ENCODE measurements around the gene DHCR24. TPM values are rescaled to one million over a fixed set of nuclear protein-coding genes. Genes with fewer than 3 reads are reported as not detected.

Gene DHCR24
- total RNA-seq, 1 donor from 2014 or later = 96.4 TPM

DNA sequence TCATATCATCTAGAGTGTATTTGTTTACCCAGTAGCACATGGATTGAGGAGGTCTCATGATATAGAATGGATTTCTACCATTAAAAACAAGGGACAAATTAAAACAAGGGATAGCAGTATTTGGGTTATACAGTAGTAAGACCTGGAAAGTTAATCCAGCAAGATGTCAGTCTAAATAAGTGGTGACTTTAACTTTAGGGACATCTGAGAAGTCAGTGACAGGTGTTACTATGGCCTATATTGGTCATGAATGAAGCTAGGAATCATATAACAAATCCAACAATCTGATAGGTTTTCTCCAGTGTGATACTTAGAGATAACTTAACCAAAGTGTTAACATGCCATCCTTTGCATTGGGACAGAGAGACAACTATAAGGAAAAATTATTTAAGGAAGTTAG, 42.7 kb upstream of the DHCR24 start:
- H3K4me1 Mint-ChIP-seq = peaks cover 34% of the 10 kb centered on the region
- H3K4me3 Mint-ChIP-seq = no peak overlapping the region
- TF ChIP-seq, protein P1, sequence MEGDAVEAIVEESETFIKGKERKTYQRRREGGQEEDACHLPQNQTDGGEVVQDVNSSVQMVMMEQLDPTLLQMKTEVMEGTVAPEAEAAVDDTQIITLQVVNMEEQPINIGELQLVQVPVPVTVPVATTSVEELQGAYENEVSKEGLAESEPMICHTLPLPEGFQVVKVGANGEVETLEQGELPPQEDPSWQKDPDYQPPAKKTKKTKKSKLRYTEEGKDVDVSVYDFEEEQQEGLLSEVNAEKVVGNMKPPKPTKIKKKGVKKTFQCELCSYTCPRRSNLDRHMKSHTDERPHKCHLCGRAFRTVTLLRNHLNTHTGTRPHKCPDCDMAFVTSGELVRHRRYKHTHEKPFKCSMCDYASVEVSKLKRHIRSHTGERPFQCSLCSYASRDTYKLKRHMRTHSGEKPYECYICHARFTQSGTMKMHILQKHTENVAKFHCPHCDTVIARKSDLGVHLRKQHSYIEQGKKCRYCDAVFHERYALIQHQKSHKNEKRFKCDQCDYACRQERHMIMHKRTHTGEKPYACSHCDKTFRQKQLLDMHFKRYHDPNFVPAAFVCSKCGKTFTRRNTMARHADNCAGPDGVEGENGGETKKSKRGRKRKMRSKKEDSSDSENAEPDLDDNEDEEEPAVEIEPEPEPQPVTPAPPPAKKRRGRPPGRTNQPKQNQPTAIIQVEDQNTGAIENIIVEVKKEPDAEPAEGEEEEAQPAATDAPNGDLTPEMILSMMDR (IDR thresholded peaks at IDR 0.05; ENCODE audit: unreplicated experiment) = no peak
- no peak overlapping the region for H3K27ac Mint-ChIP-seq
- no peak for DNase-seq (ENCODE audit: low spot score in 2 of 2, unreplicated experiment in 2 of 2)
- peaks cover 4% of the 10 kb centered on the region for H3K36me3 Mint-ChIP-seq
- no peaks in the 10 kb centered on the region for H3K27me3 Mint-ChIP-seq (ENCODE audit: low read depth)
- peaks cover 14% of the 10 kb centered on the region for H3K9me3 Mint-ChIP-seq

DNA sequence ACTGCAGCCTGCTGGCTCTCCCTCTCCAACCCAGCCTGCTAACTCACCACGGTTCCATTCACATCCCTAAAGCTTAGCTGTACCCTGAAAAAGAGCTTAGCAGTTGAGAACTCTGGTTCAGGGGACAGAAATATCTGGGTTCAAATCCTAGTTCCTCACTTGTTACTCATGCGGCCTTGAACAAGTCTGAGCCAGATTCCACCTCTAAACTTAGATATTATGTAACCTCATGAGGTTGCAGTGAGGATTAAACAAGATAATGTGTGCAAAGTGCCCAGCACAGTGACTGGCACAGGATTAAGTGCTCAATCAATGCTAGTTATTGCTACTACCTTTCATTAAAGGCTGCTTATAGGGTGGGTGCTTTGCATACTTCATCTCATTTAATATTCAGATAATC, 41.3 kb upstream of the DHCR24 start:
- Mint-ChIP-seq H3K36me3 (no peaks in the 10 kb centered on the region), H3K4me3 (no peak overlapping the region), H3K27me3 (ENCODE audit: low read depth) (no peaks in the 10 kb centered on the region), H3K4me1 (peaks cover 27% of the 10 kb centered on the region), H3K9me3 (peaks cover 9% of the 10 kb centered on the region), H3K27ac (no peak overlapping the region)
- TF ChIP-seq, protein P1 (IDR thresholded peaks at IDR 0.05; ENCODE audit: unreplicated experiment) = no peak
- no peak for DNase-seq (ENCODE audit: low spot score in 2 of 2, unreplicated experiment in 2 of 2)

DNA sequence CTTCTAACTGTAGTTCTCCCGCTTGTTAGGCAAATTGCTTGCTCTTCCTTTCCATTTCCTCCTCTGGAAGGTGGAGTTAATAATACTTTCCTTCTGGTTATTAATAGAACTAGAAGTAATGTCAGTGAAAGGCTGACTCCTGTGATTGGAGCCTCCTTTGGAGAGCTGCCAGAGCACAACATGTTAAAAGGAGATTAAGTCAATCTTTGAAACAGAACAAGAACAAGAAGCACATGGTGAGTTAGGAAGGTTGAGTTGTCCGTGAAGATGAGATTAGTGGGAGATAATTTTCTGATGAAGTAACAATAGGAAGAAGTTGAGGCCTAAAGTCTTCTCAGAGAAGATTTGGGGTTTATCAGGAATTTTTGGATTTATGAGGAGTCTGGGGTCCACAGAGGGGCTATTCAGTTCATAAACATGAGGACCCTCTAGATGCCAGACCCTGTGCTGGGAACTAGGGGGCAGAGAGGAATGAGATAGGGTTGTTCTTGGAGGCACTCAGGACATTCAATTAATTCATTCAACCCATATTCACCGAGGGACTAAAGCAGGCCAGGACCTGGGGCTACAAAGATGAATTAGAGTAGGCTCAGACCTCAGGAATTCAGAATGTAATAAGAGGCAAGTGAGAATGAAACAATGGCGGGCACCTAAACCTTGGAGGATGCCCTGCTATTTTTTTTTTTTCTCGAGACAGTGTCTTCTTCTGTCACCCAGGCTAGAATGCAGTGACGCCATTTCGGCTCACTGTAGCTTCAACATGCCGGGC, 40.7 kb upstream of the DHCR24 start:
- DNase-seq (ENCODE audit: low spot score in 2 of 2, unreplicated experiment in 2 of 2) = no peak
- TF ChIP-seq, protein P1 (IDR thresholded peaks at IDR 0.05; ENCODE audit: unreplicated experiment) = no peak
- Mint-ChIP-seq H3K4me3 (no peak overlapping the region), H3K27me3 (ENCODE audit: low read depth) (no peaks in the 10 kb centered on the region), H3K27ac (peak overlapping the region; percentile 40), H3K9me3 (peaks cover 4% of the 10 kb centered on the region), H3K4me1 (peaks cover 27% of the 10 kb centered on the region), H3K36me3 (no peaks in the 10 kb centered on the region)

DNA sequence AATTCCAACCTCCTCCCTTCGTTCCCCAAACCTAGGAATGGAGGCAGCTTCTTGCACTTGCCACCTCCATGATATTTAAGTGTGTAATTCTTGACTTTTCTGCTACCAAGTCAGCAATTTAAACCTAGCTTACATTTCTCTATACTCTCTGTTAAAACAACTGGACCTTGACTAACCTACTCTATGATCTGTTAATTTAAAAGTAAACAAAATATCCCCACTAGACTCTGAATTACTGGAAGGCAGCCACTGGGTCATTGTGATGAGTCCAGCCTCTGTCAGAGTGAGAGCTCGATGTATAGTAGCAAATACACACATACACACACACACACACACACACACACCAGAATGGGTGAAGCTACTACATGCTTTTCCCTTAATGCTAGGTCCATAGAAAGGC, 40.0 kb upstream of the DHCR24 start:
- Mint-ChIP-seq H3K9me3 (peaks cover 4% of the 10 kb centered on the region), H3K4me1 (peaks cover 27% of the 10 kb centered on the region), H3K36me3 (no peaks in the 10 kb centered on the region), H3K27me3 (ENCODE audit: low read depth) (no peaks in the 10 kb centered on the region), H3K4me3 (no peak overlapping the region), H3K27ac (peak overlapping the region; percentile 68)
- no peak for DNase-seq (ENCODE audit: low spot score in 2 of 2, unreplicated experiment in 2 of 2)
- TF ChIP-seq, protein P1 (IDR thresholded peaks at IDR 0.05; ENCODE audit: unreplicated experiment) = no peak

DNA sequence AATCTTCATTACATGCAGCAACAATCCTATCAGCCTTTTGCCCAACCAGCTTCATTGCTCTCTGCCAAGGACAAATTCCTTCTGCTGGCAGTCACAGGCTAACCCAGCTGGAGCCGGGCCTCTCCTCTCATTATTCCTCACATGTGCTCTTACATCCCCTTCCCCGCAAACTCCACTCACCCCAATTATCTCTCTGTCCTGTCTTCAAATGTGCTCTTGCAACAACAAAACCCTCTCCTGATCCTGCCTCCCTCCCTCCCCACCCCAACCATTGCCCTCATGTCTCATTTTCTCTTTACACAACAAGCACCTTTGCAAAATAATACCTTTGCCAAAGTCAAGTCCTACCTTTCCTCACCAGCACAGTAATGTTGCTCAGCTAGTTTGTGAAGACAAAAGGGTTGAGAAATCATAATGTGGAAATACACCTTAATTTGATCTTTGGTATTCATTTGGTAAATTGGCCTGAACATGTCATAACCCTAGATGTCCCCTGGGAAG, 36.0 kb upstream of the DHCR24 start:
- Mint-ChIP-seq H3K4me3 (no peak overlapping the region), H3K27me3 (ENCODE audit: low read depth) (peaks cover 1% of the 10 kb centered on the region), H3K27ac (no peak overlapping the region), H3K9me3 (no peaks in the 10 kb centered on the region), H3K4me1 (peaks cover 21% of the 10 kb centered on the region), H3K36me3 (no peaks in the 10 kb centered on the region)
- DNase-seq (ENCODE audit: low spot score in 2 of 2, unreplicated experiment in 2 of 2) = no peak
- TF ChIP-seq, protein P1 (IDR thresholded peaks at IDR 0.05; ENCODE audit: unreplicated experiment) = no peak
